Body of pancreas (tissue), 4 donors: ENCODE results near the gene PPP1R2B.

Source experiments
- POLR2A ChIP-seq, 3 donors: fragments of 450-650 bp; IDR thresholded peaks; one replicate each; pipeline ENCODE4 v1.6.1; 2016; ENCODE audit warnings: antibody characterized with exemption in 3 of 3, mild to moderate bottlenecking in 2 of 3
- TF ChIP-seq, protein P1 (sequence below), 7 experiments: fragments of 450-650 bp in 4 of 7; fragments of 200-600 bp in 3 of 7; sonication (generic) in 3 of 7; IDR thresholded peaks; one replicate each; pipeline ENCODE4 v1.5.1; 2016 to 2019; ENCODE audit warnings: antibody characterized with exemption in 7 of 7

DNA sequence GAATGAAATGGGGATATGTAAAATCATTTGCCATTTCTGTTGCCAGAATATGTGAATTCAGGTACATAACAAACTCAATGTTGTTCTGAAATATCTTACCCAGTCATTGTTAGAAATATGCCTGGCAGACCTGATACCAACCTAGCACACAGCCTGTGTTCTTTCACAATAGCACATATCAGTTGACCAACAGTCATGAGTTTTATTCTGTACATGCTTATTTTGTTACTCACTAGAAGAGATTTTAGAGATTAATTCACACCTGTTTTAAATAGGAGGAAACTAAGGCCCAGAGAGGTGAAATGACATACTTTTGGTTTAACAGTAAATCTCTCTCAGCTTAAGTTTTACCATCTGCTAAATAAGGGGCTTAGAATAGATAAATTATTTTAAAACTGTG lies 8.4 kb upstream of the PPP1R2B start:
- TF ChIP-seq, protein P1, sequence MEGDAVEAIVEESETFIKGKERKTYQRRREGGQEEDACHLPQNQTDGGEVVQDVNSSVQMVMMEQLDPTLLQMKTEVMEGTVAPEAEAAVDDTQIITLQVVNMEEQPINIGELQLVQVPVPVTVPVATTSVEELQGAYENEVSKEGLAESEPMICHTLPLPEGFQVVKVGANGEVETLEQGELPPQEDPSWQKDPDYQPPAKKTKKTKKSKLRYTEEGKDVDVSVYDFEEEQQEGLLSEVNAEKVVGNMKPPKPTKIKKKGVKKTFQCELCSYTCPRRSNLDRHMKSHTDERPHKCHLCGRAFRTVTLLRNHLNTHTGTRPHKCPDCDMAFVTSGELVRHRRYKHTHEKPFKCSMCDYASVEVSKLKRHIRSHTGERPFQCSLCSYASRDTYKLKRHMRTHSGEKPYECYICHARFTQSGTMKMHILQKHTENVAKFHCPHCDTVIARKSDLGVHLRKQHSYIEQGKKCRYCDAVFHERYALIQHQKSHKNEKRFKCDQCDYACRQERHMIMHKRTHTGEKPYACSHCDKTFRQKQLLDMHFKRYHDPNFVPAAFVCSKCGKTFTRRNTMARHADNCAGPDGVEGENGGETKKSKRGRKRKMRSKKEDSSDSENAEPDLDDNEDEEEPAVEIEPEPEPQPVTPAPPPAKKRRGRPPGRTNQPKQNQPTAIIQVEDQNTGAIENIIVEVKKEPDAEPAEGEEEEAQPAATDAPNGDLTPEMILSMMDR (IDR thresholded peaks at IDR 0.05) = no peak
- no peak for TF ChIP-seq POLR2A (IDR thresholded peaks at IDR 0.05)
